GM10248 (cell line): ENCODE results near the gene EEFSEC.

ENCODE experiments used
- CTCF ChIA-PET: fragments of 300-600 bp; sonication (Branson Sonifier 250); formaldehyde crosslinking; extraction: SDS; loops from one replicate; lab custom pipeline; 2021; ENCODE audit warnings: antibody characterized with exemption; lab: Yijun Ruan, JAX
- POLR2A ChIA-PET: fragments of 350-650 bp; sonication (Branson Sonifier 250); formaldehyde crosslinking; extraction: SDS; loops from one replicate; lab custom pipeline; 2020; ENCODE audit warnings: antibody characterized with exemption; lab: Yijun Ruan, JAX
- DNase-seq: peaks from one replicate; pipeline ENCODE4 v3.0.0; 2012; ENCODE audit errors: extremely low spot score
- CTCF ChIP-seq: IDR thresholded peaks from 2 replicates; pipeline ENCODE4 v1.5.1; 2012; ENCODE audit warnings: mild to moderate bottlenecking, low read depth; ENCODE audit errors: extremely low read depth, missing control alignments, control extremely low read depth

Gene EEFSEC

GRCh38 chr3:128383316-128384235 lies 230.3 kb downstream of the EEFSEC start:
- TF ChIP-seq CTCF: no peak
- CTCF ChIA-PET: interaction anchor here (1.4 kb wide), 1 partner anchor 20 kb away, joined by 3 read pairs; no protein-coding TSS in a partner anchor
- POLR2A ChIA-PET: no interaction called here
- DNase-seq: no peak

- no peak for TF ChIP-seq CTCF
- no peak for DNase-seq
- ChIA-PET POLR2A (no interaction called here), CTCF (interaction anchor here (1.4 kb wide), 1 partner anchor 19 kb away, joined by 3 read pairs; no protein-coding TSS in a partner anchor)
Measured at GRCh38 chr3:128385080-128385832, 232.0 kb downstream of the EEFSEC start.

- DNase-seq: no peak
- CTCF ChIA-PET: no interaction called here
- POLR2A ChIA-PET: no interaction called here
- TF ChIP-seq CTCF: no peak
Measured at GRCh38 chr3:128388932-128389331, 235.7 kb downstream of the EEFSEC start.

- no peak for TF ChIP-seq CTCF
- ChIA-PET CTCF (no interaction called here), POLR2A (no interaction called here)
- no peak for DNase-seq
Measured at GRCh38 chr3:128390867-128391266, 237.6 kb downstream of the EEFSEC start.

GRCh38 chr3:128392021-128392420 lies 238.7 kb downstream of the EEFSEC start:
- no peak for DNase-seq
- ChIA-PET CTCF (interaction anchor here (0.8 to 1.1 kb wide), 2 partner anchors 10 to 296 kb away, joined by 3 read pairs; no protein-coding TSS in a partner anchor), POLR2A (no interaction called here)
- no peak for TF ChIP-seq CTCF

GRCh38 chr3:128392818-128393544 lies 239.7 kb downstream of the EEFSEC start:
- no peak for DNase-seq
- TF ChIP-seq CTCF: no peak

More at GRCh38 chr3:128392818-128393544, 239.7 kb downstream of the EEFSEC start:
- POLR2A ChIA-PET: no interaction called here
- CTCF ChIA-PET: interaction anchor here (1.0 to 1.1 kb wide), 2 partner anchors 23 to 297 kb away, joined by 3 read pairs; no protein-coding TSS in a partner anchor
